OCI-LY3 (cell line): ENCODE measurements around the gene KIF6.
A peak's percentile ranks its signal among the peaks of the same experiment; 100 is the strongest.

ENCODE experiments used
- H2AFZ ChIP-seq: fragments of 200-600, 300-600 bp; shearing (Covaris generic); 2 replicates; pipeline ENCODE4 v1.6.0; 2014; ENCODE audit warnings: antibody characterized with exemption, low read depth, low read length
- H3K27ac ChIP-seq: fragments of 200-600, 300-600 bp; sonication (generic); 2 replicates; pipeline ENCODE4 v1.5.1; 2014; ENCODE audit warnings: mild to moderate bottlenecking, low read length, moderate library complexity, mixed read lengths
- H3K27me3 ChIP-seq: fragments of 200-600, 300-600 bp; sonication (generic); 2 replicates; pipeline ENCODE4 v1.6.1; 2014; ENCODE audit warnings: low read depth, low read length, mixed read lengths
- H3K36me3 ChIP-seq: fragments of 200-600, 300-600 bp; sonication (generic); replicated peaks from 2 replicates; pipeline ENCODE3; 2014; ENCODE audit warnings: low read depth, low read length, mixed read lengths
- H3K4me1 ChIP-seq: fragments of 300-600, 200-600 bp; sonication (generic); 2 replicates; pipeline ENCODE4 v1.6.1; 2014; ENCODE audit warnings: low read length, mixed read lengths
- H3K4me2 ChIP-seq: fragments of 200-600, 300-600 bp; sonication (generic); 2 replicates; pipeline ENCODE4 v1.6.1; 2014; ENCODE audit warnings: low read length, mixed read lengths
- H3K4me3 ChIP-seq: fragments of 300-600, 200-600 bp; sonication (generic); 2 replicates; pipeline ENCODE4 v1.5.1; 2014; ENCODE audit warnings: antibody characterized with exemption, mild to moderate bottlenecking, low read length, moderate library complexity
- H3K79me2 ChIP-seq: fragments of 300-600, 200-600 bp; shearing (Covaris generic); 2 replicates; pipeline ENCODE4 v1.6.1; 2014; ENCODE audit warnings: mild to moderate bottlenecking, low read length, mixed read lengths
- H3K9ac ChIP-seq: fragments of 300-600, 200-600 bp; shearing (Covaris generic); 2 replicates; pipeline ENCODE4 v1.6.0; 2014; ENCODE audit warnings: mild to moderate bottlenecking, low read length, moderate library complexity
- H3K9me3 ChIP-seq: fragments of 200-600, 300-600 bp; shearing (Covaris generic); 2 replicates; pipeline ENCODE4 v1.6.1; 2014; ENCODE audit warnings: low read length, mixed read lengths; ENCODE audit not compliant: insufficient read depth
- H4K20me1 ChIP-seq: fragments of 200-600, 300-600 bp; sonication (generic); 2 replicates; pipeline ENCODE4 v1.6.1; 2016; ENCODE audit warnings: low read length, mixed read lengths; ENCODE audit not compliant: insufficient read depth
- CTCF ChIP-seq: fragments of 200-600, 300-600 bp; sonication (generic); IDR thresholded peaks from 2 replicates; pipeline ENCODE4 v1.5.1; 2014; ENCODE audit warnings: antibody characterized with exemption, low read length, low read depth
- EZH2phosphoT487 ChIP-seq: fragments of 200-600 bp; shearing (Covaris generic); IDR thresholded peaks from 2 replicates; pipeline ENCODE4 v1.6.1; 2018; ENCODE audit warnings: antibody characterized with exemption, mixed run types, low read depth

The KIF6 gene

GRCh38 chr6:39350723-39351505, 374.3 kb downstream of the KIF6 start:
- H3K27me3 ChIP-seq: peaks cover 5% of the 10 kb centered on the region; the same call in 1 of the 2 replicates
- no peak overlapping the region for H3K27ac ChIP-seq
- no peak overlapping the region for H3K9ac ChIP-seq
- no peaks in the 10 kb centered on the region for H3K36me3 ChIP-seq
- H3K79me2 ChIP-seq: no peaks in the 10 kb centered on the region
- no peaks in the 10 kb centered on the region for H4K20me1 ChIP-seq
- H2AFZ ChIP-seq: no peak overlapping the region
- no peak overlapping the region for H3K4me3 ChIP-seq
- H3K4me1 ChIP-seq: no peaks in the 10 kb centered on the region
- TF ChIP-seq CTCF (no peak), EZH2phosphoT487 (no peak)
- no peaks in the 10 kb centered on the region for H3K9me3 ChIP-seq
- H3K4me2 ChIP-seq: no peak overlapping the region

GRCh38 chr6:39348740-39349139, 376.5 kb downstream of the KIF6 start:
- no peak overlapping the region for H3K27ac ChIP-seq
- H3K4me2 ChIP-seq: no peak overlapping the region
- no peaks in the 10 kb centered on the region for H3K9me3 ChIP-seq
- no peaks in the 10 kb centered on the region for H3K79me2 ChIP-seq
- peaks cover 5% of the 10 kb centered on the region; the same call in 1 of the 2 replicates for H3K27me3 ChIP-seq
- H3K9ac ChIP-seq: no peak overlapping the region
- H2AFZ ChIP-seq: no peak overlapping the region
- no peaks in the 10 kb centered on the region for H3K36me3 ChIP-seq
- no peaks in the 10 kb centered on the region for H3K4me1 ChIP-seq
- TF ChIP-seq EZH2phosphoT487 (no peak), CTCF (no peak)
- H4K20me1 ChIP-seq: no peaks in the 10 kb centered on the region
- no peak overlapping the region for H3K4me3 ChIP-seq

- Histone ChIP-seq H3K4me1 (peaks cover 4% of the 10 kb centered on the region), H3K9ac (no peak overlapping the region), H3K4me2 (no peak overlapping the region), H3K27me3 (peaks cover 5% of the 10 kb centered on the region; the same call in 1 of the 2 replicates), H3K27ac (no peak overlapping the region), H3K9me3 (no peaks in the 10 kb centered on the region), H3K79me2 (no peaks in the 10 kb centered on the region), H3K4me3 (no peak overlapping the region), H3K36me3 (no peaks in the 10 kb centered on the region), H4K20me1 (no peaks in the 10 kb centered on the region), H2AFZ (no peak overlapping the region)
- TF ChIP-seq CTCF (peak; percentile 94), EZH2phosphoT487 (no peak)
Measured at GRCh38 chr6:39347906-39348585, 377.2 kb downstream of the KIF6 start.

- no peak overlapping the region for H2AFZ ChIP-seq
- H3K9ac ChIP-seq: no peak overlapping the region
- no peaks in the 10 kb centered on the region for H3K36me3 ChIP-seq
- H3K79me2 ChIP-seq: no peaks in the 10 kb centered on the region
- H3K4me1 ChIP-seq: peaks cover 8% of the 10 kb centered on the region
- H3K9me3 ChIP-seq: no peaks in the 10 kb centered on the region
- H3K27me3 ChIP-seq: peaks cover 5% of the 10 kb centered on the region; the same call in 1 of the 2 replicates
- H3K27ac ChIP-seq: no peak overlapping the region
- no peak overlapping the region for H3K4me3 ChIP-seq
- H3K4me2 ChIP-seq: no peak overlapping the region
- no peak for TF ChIP-seq CTCF
- no peak for TF ChIP-seq EZH2phosphoT487
- H4K20me1 ChIP-seq: no peaks in the 10 kb centered on the region
Measured at GRCh38 chr6:39347206-39347605, 378.0 kb downstream of the KIF6 start.
